PC-9 (cell line): ENCODE data around the gene DOCK6.
"Not testable (repeated sequence)": the region's sequence is repeated elsewhere in the genome, so short reads cannot be mapped to it uniquely, and the experiment has no call there.

Experiments
- EZH2 ChIP-seq: fragments of 200-600 bp; sonication (generic); IDR thresholded peaks from 2 replicates; pipeline ENCODE4 v1.8.0; 2017; ENCODE audit warnings: antibody characterized with exemption, low read depth
- TF ChIP-seq, protein P1 (sequence below): fragments of 200-600 bp; sonication (generic); conservative IDR thresholded peaks from 2 replicates; pipeline ENCODE4 v1.6.1; 2017; ENCODE audit warnings: mixed run types, antibody characterized with exemption, mild to moderate bottlenecking, moderate library complexity

DNA sequence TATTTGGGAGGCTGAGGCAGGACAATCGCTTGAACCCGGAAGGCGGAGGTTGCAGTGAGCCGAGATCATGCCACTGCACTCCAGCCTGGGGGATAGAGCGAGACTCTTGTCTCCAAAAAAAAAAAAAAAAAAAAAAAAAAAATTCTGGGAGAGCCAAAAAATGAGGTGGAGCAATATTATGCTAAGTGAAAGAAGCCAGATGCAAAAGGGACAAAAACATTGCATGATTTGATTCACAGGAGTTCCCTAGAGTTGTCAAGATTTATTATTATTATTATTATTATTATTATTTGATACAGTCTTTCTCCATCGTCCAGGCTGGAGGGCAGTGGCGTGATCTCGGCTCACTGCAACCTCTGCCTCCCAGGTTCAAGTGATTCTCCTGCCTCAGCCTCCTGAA lies 81.3 kb downstream of the DOCK6 start:
- TF ChIP-seq, protein P1, sequence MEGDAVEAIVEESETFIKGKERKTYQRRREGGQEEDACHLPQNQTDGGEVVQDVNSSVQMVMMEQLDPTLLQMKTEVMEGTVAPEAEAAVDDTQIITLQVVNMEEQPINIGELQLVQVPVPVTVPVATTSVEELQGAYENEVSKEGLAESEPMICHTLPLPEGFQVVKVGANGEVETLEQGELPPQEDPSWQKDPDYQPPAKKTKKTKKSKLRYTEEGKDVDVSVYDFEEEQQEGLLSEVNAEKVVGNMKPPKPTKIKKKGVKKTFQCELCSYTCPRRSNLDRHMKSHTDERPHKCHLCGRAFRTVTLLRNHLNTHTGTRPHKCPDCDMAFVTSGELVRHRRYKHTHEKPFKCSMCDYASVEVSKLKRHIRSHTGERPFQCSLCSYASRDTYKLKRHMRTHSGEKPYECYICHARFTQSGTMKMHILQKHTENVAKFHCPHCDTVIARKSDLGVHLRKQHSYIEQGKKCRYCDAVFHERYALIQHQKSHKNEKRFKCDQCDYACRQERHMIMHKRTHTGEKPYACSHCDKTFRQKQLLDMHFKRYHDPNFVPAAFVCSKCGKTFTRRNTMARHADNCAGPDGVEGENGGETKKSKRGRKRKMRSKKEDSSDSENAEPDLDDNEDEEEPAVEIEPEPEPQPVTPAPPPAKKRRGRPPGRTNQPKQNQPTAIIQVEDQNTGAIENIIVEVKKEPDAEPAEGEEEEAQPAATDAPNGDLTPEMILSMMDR: not testable (repeated sequence)
- not testable (repeated sequence) for TF ChIP-seq EZH2
